ENCODE data around the gene PPP3CA. TPM values are rescaled to one million over a fixed set of nuclear protein-coding genes. Genes with fewer than 3 reads are reported as not detected.

Gene PPP3CA
- total and polyA plus RNA-seq, 11 donors, result 5.9 to 32.5 (median 19.3) TPM

DNA sequence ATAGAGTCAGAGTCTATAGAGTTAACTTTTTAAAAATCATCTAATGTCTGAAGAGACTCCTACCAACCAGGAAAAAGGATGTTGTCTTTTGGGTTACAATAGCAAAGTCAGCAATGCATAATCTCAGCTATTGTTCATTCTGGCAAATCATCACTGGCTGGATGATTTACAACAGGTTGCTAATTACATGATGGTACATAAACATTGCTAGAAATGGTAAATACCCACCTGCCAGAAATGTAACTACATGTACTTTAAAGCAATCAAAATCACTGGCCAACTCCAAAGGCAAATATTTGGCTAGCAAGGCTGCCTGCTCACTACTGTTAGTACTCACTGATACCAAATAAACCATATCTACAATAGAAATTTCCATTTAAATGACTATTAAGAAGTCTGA lies 91.1 kb downstream of the PPP3CA start:
- TF ChIP-seq POLR2A (IDR thresholded peaks at IDR 0.05) (no peak), CTCF (IDR thresholded peaks at IDR 0.05) (no peak)
- Histone ChIP-seq H3K36me3 (no peaks in the 10 kb centered on the region), H3K27me3 (no peaks in the 10 kb centered on the region), H3K4me1 (peaks cover 0 to 47% (median 20%) of the 10 kb centered on the region in 12 donors), H3K4me3 (no peak overlapping the region), H3K9me3 (no peaks in the 10 kb centered on the region), H3K27ac (no peak overlapping the region)
- intact Hi-C loops (cut with DNase I), result no loop called here
- DNase-seq, result no peak
- ATAC-seq, result no peak

- H3K36me3 ChIP-seq, result no peaks in the 10 kb centered on the region
- H3K27me3 ChIP-seq, result no peaks in the 10 kb centered on the region
- no peaks in the 10 kb centered on the region for H3K9me3 ChIP-seq
- DNase-seq, result no peak
- H3K27ac ChIP-seq, result no peak overlapping the region
- H3K4me1 ChIP-seq, result peaks cover 0 to 36% (median 12%) of the 10 kb centered on the region in 12 donors
- TF ChIP-seq POLR2A (IDR thresholded peaks at IDR 0.05) (no peak), CTCF (IDR thresholded peaks at IDR 0.05) (no peak)
- intact Hi-C loops (cut with DNase I), result no loop called here
- no peak overlapping the region for H3K4me3 ChIP-seq
- WGBS, 4 donors, result 55 to 76% (median 65%) methylated on average over 4 of the region's 4 CpGs
- no peak for ATAC-seq
These were observed 92.5 kb downstream of the PPP3CA start for GRCh38 chr4:101254776-101255175.

- Histone ChIP-seq H3K27ac (no peak overlapping the region), H3K9me3 (no peaks in the 10 kb centered on the region), H3K36me3 (no peaks in the 10 kb centered on the region), H3K27me3 (no peaks in the 10 kb centered on the region), H3K4me1 (peaks cover 0 to 23% (median 6%) of the 10 kb centered on the region in 12 donors), H3K4me3 (no peak overlapping the region)
- no peak for ATAC-seq
- intact Hi-C loops (cut with DNase I), result no loop called here
- WGBS, 4 donors, result 68 to 72% (median 70%) methylated on average over 1 of the region's 1 CpG
- DNase-seq, result no peak
- no peak for TF ChIP-seq POLR2A (IDR thresholded peaks at IDR 0.05)
- no peak for TF ChIP-seq CTCF (IDR thresholded peaks at IDR 0.05)
These were observed 94.2 kb downstream of the PPP3CA start for GRCh38 chr4:101253121-101253520.

GRCh38 chr4:101252721-101253120 lies 94.6 kb downstream of the PPP3CA start:
- TF ChIP-seq CTCF (IDR thresholded peaks at IDR 0.05) (no peak), POLR2A (IDR thresholded peaks at IDR 0.05) (no peak)
- Histone ChIP-seq H3K9me3 (no peaks in the 10 kb centered on the region), H3K4me3 (no peak overlapping the region), H3K27ac (no peak overlapping the region), H3K27me3 (no peaks in the 10 kb centered on the region), H3K4me1 (peaks cover 0 to 23% (median 6%) of the 10 kb centered on the region in 12 donors), H3K36me3 (no peaks in the 10 kb centered on the region)
- ATAC-seq (no peak), DNase-seq (no peak)
- 20 to 37% (median 29%) methylated on average over 2 of the region's 2 CpGs for WGBS, 4 donors
- intact Hi-C loops (cut with DNase I), result no loop called here
